Hematopoietic multipotent progenitor cell treated with erythropoietin and hydrocortisone succinate and interleukin-3 and kit ligand, for 17 days (in vitro differentiated cells): ENCODE measurements around the gene SUB1.
"Not testable (repeated sequence)": the region's sequence is repeated elsewhere in the genome, so short reads cannot be mapped to it uniquely, and the experiment has no call there.

Experiments
- DNase-seq: peaks from one replicate; pipeline ENCODE4 v3.0.0-alpha.2; 2015; ENCODE audit warnings: low spot score

SUB1 gene

GRCh38 chr5:32585446-32586275 lies at the start of gene SUB1:
Gene SUB1, plus strand, starts transcription at chr5:32585557. Its CDS starts 2,956 bp downstream, at chr5:32588513.
- peak; percentile 96 for DNase-seq

DNA sequence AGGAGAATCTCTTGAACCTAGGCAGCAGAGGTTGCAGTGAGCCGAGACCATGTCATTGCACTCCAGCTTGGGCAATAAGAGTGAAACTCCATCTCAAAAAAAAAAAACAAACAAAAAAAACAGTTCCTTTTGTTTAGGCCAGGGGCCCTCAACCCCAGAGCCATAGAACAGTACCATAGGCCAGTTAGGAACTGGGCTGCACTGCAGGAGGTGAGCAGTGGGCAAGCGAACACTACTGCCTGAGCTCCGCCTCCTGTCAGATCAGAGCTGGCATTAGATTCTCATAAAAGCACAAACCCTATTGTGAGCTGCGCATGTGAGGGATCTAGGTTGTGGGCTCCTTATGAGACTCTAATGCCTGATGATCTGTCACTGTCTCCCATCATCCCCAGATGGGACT lies 49.1 kb upstream of the SUB1 start:
- no peak for DNase-seq

DNA sequence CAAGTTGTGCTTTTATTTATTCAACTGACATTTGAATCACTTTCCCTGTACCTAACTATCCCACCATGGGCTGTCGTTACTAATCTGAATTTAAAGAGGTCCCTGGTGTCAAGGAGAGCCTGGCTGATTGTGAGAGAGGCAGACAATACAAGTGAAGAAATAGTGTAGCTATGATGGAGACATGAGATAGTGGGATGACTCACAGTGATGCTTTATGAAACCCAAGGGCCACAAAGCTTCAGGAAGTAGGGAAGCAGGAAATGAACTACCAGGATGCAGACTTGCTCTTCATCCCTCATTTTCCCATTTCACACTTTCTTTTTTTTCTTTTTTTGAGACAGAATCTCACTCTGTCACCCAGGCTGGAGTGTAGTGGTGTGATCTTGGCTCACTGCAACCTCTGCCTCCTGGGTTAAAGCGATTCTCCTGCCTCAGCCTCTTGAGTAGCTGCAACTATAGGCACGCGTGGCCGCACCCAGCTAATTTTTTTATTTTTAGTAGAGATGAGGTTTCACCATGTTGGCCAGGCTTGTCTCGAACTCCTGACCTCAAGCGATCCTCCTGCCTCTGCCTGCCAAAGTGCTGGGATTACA lies 47.8 kb upstream of the SUB1 start:
- DNase-seq: not testable (repeated sequence)

DNA sequence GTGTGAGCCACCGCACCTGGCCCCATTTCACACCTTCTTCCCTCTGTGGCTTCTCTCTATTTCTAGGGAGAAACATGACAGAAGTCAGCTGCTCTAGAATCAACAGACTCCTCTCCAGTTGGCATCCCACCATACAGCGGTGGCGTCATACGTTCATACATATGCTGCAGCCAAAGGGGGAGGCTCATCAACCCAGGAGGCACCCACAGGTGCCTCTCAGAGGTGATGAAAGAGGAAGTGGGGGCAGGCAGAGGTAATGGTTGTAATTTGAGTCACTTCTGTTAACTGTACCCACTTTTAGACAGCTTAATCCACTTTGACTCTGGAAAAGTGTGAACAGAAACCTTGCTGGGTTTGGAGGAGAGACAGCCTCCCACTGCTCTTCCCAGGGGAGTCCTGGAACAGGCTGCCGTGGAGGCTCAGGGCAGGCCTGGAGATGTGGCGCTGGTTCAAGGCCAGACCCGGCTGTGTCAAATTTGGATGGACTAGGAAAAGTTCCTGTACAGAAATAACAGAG lies 47.3 kb upstream of the SUB1 start:
- no peak for DNase-seq

DNA sequence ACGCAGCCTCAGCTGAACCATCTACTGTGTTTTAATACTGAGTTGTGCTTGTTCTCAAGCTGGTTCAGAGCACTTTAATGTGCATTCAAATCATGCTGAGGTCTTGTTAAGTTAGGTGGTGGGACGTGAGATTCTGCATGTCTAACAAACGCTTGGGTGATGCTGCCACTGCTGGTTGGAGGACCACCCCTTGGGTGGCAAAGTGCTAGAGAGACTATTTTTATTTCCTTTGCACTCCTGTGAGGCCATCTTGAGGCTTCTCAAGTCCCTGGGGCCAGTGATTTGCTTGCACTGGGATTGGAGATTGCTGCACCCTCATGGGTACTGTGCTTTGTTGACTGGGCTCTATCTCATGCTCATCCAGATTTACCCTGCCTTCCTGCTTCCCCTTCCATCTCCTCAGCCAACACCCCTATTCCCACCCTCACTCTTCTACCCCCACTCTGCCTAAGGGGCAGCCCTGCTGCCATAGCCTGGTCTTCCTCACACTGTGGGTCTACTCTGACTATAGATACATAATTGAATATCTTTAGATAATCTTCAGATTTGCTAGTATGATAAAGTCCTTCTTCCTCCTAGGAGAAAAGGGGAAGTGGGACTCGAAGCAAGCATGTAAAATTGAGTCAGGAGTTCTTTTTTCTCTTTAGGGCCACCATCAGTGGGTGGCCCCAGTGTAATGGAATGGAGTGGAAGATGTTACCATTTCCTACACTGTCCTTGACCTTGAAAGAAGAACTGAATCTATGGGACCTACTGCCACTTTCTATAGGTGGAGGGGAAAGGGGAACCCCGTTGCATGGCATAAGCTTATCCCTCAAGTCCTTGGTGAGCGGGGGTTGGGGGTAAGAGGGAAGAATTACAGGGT lies 45.1 kb upstream of the SUB1 start:
- DNase-seq: no peak

DNA sequence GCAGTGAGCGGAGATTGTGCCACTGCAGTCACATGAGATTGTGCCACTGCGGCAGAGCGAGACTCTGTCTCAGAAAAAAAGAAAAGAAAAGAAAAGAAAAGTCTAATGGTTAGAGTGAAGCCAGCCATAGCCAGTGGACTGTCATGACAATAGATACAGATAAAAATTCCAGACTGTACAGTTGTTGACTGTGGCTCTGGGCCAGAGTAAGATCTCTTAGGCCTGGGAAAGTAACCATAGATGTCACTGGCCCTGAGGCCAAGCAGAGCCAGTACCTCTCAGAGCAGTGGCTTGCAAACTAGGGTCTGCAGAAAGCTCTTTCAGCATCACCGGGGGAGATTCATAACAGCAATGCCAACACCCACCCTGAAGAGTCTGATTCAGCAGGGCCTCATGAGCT lies 44.1 kb upstream of the SUB1 start:
- DNase-seq: no peak

DNA sequence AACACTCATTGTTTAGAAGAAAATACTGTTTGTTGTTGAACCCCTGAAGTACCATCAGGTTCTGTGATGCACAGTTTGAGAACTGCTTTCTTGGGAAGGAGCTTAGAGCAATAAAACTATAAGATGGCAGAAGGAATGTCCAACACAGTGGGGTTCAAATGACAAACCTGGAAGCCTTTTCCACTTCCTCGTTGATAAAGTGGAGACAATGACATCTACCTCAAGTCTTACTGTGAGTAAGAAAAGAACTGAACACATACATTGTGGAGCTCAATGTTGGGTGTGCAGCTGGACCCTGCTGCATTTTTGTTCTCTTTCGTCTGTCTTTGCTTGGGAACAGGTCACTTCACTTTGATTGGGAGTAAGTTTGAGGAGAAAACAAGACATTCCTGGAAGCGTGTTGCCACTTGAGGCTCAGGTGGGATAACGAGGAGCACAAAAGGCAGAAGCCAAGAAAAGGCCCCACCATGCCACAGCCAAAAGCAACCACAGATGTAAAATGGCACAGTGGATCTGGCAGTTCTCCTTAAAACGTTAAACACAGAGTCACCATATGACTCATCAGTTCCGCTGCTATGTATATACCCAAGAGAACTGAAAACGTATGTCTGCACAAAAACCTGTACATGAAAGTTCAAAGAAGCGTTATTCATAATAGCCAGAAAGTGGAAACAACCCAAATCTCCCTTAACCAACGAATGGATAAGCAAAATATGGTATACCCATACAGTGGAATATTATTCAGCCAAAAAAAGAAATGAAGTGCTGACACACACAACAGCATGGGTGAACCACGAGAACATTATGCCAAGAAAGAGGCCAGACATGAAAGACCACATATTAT lies 42.9 kb upstream of the SUB1 start:
- DNase-seq: no peak

GRCh38 chr5:32543291-32543690 lies 42.1 kb upstream of the SUB1 start:
- no peak for DNase-seq

- DNase-seq: no peak
These were observed 40.1 kb upstream of the SUB1 start for GRCh38 chr5:32545102-32545800.

DNA sequence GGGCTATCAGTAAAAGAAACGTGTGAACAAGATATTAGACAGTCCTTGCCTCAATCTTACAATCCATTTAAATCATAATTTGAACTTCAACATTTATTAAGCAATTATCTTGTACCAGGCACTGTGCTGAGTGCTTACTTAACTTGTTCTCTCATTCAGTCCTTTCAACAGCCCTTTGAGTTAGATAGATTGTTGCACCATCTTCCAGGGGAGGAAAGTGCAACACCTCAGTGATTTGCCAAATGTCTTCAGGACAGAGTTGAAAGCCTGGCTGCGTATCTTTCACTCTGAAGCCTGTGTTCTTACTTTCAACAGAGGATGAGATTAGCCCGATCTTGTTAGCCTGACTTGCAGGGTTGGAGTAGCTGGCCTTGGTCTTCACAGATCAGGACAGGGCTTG lies 34.2 kb upstream of the SUB1 start:
- no peak for DNase-seq

DNA sequence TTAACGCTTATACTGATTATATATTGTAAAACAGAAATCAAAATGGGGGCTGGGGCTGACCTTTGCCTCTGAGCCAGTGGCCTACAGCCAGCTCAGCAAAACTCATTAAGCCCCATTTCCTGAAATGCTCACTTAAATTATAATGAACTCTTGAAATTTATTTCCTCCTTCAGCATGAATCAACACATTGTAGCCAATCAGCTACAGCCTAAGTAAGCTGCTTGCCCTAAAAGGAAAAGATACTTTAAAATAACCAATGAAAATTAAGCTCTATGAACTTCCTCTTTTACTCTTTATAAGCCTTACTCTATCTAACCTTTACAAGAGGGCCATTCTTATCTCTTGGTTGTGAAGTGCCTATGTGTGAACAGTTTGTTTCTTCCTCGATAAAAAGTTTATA lies 33.5 kb upstream of the SUB1 start:
- no peak for DNase-seq

DNA sequence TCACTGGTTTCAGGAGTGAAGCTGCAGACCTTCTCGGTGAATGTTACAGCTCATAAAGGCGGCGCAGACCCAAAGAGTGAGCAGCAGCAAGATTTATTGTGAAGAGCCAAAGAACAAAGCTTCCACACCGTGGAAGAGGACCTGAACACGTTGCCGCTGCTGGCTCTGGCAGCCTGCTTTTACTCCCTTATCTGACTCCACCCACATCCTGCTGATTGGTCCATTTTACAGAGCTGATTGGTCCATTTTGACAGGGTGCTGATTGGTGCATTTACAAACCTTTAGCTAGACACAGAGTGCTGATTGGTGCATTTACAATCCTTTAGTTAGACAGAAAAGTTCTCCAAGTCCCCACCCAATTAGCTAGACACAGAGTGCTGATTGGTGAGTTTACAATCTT lies 32.9 kb upstream of the SUB1 start:
- DNase-seq: not testable (repeated sequence)

GRCh38 chr5:32552936-32553335 lies 32.4 kb upstream of the SUB1 start:
- no peak for DNase-seq

- not testable (repeated sequence) for DNase-seq
These were observed 31.1 kb upstream of the SUB1 start for GRCh38 chr5:32554181-32554780.

DNA sequence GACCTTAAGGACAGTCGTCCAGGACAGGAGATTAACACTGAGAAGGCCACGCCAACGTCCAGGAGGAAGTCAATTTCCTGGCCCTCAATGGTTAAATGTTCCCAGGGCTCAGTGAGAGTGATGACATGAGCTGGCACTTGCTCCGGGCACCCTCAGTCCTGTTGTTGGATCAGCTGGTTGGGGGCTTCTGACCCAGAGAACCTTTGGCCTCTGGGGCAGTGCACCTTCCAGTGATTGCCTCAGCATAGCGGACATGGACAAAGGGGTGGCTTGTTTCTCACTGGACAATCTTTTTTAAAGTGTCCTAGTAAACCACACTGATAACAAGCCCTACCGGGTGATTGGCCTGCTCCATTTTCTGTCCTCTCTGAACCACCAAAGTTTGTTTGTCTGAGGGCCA lies 28.8 kb upstream of the SUB1 start:
- not testable (repeated sequence) for DNase-seq

DNA sequence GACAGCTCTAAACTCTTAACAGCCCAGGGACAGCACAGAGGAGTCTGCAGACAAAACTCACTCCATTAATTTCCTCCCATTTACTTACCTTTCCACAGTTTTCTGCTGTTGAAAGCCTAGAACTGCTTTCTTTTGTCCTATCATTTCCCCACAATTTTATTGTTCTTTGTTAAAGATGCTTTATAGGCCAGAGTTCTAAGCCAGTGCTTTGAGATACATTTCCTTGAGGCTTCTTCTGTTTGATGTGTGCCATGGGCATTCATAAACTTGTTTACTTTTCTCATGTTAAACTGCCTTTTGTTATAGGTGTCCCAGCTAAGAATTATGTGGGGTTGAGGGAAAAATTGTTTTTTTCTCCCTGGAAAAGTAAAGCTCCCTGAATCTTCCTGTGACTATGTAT lies 25.9 kb upstream of the SUB1 start:
- DNase-seq: no peak

- no peak for DNase-seq
These were observed 25.4 kb upstream of the SUB1 start for GRCh38 chr5:32559921-32560320.

- DNase-seq: no peak
These were observed 23.3 kb upstream of the SUB1 start for GRCh38 chr5:32562056-32562455.

GRCh38 chr5:32562843-32563242 lies 22.5 kb upstream of the SUB1 start:
- no peak for DNase-seq

GRCh38 chr5:32563614-32564013 lies 21.7 kb upstream of the SUB1 start:
- DNase-seq: no peak

DNA sequence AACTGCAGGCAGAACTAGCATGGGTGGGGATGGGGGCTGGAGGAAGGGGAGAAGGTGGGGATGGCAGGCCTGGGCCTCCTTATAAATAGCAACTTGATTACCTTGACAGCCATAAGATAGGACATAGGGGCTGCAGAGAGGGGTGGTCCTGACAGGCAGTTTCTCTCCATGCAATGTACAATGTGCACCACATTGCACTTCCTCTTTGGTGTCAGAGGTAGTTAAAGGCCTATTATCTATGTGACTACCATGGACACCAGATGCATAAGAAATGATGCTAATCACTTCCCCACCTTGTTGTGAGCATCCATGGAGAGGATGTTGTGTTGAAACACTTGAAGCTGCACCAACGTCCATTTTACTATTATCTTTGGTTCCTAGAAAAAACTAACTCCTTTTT lies 20.2 kb upstream of the SUB1 start:
- no peak for DNase-seq
